GM19455 (cell line): ENCODE measurements around the gene KRT38.
"Not testable (repeated sequence)": the region's sequence is repeated elsewhere in the genome, so short reads cannot be mapped to it uniquely, and the experiment has no call there.

Source experiments
- ATAC-seq: cut with Tn5 transposase; IDR thresholded peaks from one replicate; pipeline ENCODE4 v1.9.1; 2021; ENCODE audit not compliant: unreplicated experiment

KRT38 gene

DNA sequence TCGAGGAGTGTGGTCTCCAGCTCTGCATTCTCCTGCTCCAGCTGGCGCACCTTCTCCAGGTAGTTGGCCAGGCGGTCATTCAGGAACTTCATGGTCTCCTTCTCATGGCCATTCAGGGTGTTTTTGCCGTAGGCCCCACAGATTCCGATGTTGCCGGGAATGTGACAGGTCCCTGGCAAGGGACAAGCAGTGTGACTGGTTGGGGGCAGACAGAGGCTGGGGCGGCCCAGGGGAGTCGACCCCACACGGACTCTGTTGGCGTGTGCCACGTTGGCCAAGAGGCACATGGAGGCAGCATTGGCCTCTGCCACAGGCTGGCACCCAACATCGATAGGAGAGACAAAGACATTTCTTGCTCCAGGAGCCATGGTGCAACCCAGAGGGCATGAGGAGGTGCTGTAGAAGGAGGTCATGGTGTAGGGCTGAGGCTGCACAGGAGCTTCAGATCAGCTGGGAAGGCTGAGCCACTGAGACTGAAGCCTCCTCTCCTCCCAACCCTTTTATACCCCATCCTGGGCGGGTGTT lies 16.6 kb downstream of the KRT38 start, which contains the start of gene KRT37:
Gene KRT37 (minus strand): TSS at position 475 of the 525 bp plus-strand sequence. CDS start 62 bp downstream, at position 413.
- ATAC-seq, result no peak

DNA sequence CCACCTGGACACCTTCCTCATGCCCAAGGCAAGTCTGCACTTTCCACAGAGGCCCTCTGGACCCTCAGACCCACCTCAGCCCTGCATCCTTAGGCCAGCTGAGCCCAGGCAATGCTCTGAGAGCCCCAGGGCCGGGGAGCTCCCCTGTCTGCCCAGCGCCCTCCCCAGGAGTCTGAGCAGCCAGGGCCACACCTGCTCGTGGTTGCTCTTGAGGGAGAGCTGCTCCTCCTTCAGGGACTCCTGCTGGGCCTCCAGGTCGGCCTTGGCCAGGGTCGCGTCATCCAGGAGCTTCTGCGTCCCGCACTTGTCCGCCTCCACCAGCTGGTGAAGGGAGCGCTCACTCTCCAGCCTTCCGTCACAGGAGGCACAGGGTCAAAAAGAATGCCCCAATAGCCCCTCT lies 18.2 kb downstream of the KRT38 start:
- ATAC-seq, result not testable (repeated sequence)

DNA sequence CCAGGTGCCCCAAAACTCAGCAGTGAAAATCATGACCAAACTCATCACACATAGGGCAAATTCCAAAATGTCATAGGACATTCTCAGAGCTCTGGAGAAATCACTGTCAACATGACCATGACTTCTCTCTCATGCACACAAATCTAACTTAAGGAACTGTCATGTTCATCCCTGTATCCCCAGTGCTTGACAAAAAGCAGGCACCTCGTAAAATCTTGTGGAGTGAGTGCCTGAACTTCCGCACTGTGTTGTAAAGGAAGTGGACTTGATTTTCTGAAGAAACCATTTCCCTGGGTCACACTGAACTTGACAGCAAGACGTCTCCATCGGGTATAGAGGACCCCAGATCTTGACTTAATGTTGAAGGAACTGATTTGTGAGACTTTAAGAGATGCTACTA lies 19.2 kb downstream of the KRT38 start:
- ATAC-seq, result no peak

DNA sequence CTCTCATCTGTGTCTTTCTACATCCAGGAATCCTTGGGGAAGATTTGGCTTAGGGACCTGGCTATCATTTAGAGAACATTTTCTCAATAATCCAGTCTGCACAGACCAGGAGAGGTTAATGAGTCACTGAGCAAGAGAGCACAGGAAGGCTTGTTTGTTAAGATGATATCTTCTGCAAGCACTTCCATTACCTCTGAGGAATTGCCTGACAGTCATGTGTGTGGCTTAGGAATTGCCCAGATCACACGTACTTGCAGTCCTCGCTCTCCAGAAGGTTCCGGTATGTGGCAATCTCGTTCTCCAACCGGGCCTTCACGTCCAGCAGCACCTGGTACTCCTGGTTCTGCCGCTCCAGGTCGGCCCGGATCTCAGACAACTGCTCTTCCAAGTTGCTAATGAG lies 19.7 kb downstream of the KRT38 start:
- no peak for ATAC-seq

DNA sequence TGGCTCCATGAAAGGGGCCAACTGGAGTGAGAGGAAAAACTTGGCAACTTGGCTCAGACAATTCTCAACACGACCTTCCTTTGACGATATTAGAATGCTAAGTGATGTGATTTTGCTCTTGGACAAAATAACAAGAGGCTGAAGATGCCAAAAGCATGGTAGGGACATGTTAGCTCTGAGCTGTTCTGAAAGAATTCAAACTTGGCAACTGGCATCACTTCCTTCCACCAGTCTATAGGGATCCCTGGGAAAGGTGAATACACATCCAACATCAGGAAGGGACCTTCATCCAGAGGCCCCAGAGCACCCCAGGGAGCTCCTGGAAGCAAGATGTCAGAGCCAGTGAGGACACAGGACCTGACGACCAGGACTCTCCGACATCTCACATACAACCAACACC lies 20.6 kb downstream of the KRT38 start:
- ATAC-seq, result no peak

DNA sequence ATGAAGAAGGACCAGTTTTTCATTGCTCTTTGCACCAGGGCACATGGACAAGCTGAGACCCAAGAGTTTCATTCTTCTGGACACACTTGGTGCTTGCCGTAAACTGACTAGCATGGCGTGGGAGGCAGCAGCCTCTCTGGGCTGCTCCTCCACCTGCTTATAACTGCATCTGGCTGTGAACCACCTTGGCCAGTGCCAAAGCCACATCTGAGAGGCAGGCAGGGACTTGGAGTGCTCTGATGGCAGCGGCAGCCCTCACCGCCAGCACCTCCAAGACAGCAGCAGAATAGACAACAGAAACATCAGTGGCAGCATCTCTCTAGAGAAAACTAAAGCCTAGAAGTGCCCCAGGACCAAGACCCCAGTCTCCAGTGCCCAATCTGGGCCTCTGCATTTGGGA lies 21.1 kb downstream of the KRT38 start:
- no peak for ATAC-seq

DNA sequence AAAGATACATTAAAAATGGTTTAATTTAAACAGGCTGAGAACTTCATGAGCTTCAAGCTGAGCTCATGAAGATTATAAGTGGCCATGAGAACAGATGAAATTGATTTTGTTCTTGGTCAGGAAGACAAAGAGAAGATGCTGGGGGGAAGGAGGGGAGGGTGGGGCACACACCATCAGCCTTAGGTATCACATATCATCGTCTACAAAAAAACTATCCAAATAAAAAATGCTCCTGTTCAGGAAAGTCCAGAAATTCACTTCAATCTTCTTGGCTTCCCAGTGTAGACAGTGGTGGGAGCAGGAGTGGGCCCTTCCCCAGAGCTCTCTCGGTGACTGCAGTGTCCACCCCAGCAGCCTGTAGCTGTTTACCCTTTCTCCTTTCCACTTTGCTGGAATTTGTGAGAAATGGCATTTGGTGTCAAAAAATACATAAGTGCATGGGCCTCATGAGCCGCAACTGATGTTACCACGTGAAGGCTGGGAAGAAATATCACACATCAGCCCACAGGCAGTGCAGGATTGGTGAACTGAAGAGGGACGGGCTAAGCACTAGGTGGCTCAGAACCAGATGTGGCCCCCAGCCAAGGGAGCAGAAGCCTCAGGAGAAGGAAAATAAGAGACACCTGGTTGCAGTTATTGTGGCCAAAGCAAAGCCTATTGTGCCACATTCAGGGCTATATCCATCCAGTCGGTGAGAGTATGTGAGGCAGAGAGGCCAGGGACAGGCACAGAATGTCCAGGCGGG lies 22.5 kb downstream of the KRT38 start:
- no peak for ATAC-seq

DNA sequence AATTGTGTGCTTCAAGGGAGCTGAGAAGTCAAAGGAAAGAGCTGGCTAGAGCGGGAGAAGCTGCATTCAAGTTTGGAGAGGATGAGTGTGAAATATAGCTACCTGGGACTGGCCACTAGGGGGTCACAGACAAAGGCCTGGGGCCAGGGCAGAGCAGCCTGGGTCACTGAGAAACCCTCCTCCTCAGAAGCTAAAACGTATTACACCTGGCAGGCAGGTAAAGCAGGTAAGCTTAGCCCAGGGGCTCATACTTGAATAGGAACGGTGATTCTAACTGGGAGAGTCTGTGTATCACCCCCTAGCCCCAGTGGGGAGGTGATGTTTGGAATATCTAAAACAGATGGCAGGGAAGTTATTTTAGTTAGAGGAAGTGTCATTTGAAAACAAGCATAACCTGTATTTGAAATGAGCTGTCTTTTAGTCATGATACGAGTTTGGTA lies 23.2 kb downstream of the KRT38 start:
- ATAC-seq, result no peak

DNA sequence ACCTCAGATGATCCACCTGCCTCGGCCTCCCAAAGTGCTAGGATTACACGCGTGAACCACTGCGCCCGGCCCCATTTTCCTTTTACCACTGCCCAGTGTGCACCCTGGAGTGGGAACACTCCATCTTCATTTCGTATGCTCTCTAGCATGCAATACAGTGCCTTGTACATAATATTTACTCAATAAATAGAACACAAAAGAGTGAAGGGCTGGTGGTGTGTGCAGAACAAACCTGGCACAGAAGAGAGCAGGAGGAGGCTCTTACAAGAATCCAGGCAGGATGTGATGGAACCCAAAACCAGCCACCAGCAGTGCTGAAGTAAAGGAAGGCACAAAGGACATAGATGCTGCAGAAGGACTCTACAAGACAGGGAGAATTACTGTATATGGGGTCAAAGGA lies 23.7 kb downstream of the KRT38 start:
- no peak for ATAC-seq

DNA sequence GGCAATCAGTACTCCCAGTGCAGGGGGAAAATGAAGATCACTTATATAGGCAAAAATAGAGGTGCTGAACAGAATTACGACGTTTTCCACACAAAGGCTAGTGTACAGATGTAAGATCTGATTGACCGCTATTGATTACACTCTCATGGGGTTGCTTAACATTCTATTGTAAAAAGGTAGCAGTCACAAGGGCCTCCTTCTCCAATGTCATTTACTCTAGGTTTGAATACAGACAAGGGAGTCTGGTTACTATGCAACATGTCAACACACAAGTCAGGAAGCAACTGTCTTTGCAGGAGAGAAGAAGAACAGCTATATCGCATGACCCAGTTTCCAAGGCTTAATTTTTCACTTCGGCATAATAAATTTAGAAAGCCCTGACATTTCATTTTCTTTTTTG lies 24.3 kb downstream of the KRT38 start:
- no peak for ATAC-seq

DNA sequence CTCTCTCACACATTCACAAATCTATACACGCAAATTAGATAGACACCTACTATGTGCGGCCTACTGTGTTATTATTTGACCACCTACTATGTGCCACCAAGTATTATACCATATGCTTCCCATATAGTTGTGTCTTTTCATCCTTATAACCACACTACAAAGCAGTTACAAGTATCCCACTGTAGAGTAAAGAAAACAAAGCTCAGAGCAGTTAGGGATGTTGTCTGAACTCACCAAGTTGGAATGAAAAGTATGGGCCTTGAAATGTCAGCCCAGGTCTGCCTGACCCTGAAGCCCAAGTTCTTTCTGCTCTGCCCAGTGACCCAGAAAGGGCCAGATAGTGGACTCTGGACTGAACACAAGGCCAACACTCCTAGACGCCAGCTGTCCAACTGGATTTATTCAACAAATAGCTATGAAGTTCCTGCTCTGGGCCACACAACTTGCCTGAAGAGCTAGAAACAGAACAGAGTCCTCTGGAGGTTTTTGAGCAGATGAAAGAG lies 24.9 kb downstream of the KRT38 start:
- no peak for ATAC-seq

DNA sequence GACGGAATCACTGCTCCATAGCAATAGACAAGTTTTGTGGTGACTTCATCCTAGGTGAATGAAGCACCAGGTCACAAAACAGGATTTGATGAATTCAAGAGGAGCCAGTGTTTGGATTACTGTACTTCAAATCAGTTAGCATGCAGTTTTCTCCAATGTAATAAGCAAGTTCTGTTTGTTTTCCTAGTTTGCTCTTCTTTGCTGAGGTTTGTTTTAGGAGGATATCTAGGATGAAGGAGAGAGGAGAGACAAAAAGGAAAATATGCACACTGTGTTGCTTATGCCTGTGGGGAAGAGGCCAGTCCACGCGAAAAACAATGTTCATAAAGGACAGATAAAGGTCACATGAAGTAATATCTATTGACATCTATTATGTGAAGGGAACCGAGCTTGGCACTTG lies 25.4 kb downstream of the KRT38 start:
- ATAC-seq, result no peak

DNA sequence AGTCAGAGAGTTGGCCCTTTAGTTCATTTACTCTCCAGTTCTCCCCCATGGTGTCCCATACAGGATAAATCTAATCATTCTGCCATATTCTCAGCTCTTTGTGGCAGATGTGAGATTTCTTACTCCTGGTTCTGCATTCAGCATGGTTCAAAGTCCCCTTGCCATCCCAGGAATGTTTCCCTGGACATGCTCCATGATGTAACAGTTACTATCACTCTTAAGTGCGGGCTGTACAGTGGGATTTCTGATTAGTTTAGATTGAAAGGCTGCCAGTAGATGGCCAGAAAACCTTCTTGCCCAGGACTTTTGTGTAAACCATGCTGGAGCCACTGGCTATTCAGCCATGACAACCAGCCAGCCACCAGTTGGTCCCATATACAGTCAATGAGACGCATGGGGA lies 26.8 kb downstream of the KRT38 start:
- ATAC-seq, result no peak

DNA sequence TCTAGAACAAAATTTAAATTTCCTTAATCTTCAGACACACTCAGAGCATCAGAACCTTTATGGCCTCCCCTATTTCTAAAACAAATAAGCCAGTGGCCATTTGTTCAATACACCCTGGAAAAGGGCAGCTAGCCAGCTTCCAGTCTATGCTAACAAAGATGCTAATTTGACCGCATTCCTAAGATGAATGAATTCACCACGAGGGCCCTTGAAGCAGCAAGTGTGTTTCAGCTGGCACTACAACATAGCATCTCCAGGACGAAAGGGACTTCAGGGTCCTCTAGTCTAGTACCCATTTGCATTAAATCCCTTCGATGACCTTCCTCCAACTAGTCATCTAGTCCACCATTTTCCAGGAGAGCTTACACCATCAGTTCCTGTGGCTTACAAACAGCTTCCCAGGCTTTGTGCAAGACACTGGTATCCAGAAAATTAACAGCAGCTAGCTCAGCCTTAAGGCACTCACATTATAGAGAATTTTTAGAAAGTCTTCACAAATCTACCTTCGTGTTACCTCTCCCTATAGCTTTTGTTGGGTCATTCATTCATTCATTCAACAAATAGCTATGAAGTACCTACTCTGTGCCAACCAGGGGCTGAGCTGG lies 27.3 kb downstream of the KRT38 start:
- no peak for ATAC-seq

DNA sequence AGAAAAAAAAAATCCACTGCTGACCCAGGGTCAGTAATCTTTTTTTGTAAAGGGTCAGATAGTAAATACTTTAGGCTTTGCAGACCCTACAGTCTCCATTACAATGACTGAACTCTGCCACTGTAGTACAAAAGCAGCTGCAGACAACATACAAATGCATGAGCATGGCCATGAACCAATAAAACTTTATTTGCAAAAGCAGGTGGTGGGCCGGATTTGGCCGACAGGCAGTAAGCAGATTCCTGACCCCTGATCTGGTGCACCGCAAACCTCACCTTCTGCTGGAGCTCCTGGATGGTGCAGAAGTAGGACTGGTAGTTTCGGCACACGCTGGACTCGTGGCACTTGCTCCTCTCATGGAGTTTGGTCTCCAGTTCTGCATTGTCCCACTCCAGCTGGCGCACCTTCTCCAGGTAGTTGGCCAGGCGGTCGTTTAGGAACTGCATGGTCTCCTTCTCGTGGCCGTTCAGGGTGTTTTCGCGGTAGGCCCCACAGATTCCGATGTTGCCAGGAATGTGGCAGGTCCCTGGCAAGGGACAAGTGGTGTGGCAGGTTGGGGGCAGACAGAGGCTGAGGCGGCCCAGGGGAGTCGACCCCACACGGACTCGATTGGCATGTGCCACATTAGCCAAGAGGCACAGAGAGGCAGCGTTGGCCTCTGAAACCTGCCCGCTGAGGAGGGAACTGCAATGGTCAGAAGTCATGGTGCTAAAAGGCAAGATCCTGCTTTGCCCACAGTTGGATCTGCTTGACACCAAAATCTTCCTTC lies 29.5 kb downstream of the KRT38 start:
- ATAC-seq, result no peak

DNA sequence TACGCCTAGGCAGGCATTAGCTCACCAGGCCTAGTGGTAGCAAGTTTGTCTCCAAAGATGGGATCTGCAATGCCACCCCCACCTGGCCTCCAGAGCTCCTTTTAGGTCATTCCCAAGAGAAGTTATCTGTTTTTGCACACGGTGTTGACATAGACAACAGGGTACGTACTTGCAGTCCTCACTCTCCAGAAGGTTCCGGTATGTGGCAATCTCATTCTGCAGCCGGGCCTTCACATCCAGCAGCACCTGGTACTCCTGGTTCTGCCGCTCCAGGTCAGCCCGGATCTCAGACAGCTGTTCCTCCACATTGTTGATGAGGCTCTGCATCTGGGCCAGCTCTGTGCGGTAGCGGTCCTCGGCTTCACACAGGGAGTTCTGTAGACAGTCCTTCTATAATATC lies 33.6 kb downstream of the KRT38 start:
- no peak for ATAC-seq

DNA sequence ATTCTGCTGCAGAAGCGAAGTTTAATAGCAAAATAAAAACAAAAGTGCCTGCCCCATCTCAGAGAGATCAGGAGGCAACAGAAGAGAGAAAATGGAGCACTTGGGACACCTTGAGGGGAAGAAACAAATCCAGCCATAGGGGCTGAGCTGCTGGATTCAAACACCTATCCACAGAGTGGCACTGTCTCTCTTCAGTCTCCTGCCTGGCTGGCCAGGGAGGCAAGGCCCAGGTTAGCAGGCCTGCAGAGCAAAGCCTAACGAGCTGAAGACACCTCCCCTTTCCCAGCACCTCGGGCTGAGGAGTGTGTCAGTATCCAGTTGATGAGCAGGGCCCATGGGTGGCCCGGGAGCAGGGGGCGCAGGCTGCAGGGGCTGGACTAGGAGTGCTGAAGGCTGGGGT lies 34.6 kb downstream of the KRT38 start:
- no peak for ATAC-seq

DNA sequence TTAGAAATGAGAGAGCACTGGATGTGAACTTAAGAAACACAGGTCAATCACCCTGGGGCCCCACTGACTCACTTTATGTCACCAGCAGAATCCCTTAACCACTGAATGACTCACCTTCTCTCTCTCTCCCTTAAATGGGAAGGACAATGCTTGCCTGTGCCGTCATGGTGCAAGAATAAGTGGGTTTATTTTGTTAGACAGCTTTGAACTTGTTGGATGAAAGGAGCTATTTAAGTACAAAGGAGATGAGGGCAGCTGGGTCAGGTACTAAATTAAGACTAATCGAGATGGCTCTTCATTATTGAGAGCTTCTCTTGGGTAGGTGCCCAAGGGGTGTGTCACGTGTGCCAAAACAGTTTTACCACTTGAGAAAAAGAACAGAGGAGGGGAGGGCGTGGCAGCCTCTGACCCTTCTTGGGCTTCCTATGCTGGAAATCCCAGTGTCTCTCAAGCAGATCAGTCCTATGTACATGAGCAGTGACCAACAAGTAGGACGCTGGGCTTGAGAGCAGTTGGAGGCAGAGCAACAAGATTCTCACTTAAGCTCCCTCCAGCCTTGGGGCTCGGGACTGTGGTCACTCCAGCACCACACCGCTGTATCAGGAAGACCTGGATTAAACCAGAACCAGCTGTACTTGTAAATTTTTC lies 36.6 kb downstream of the KRT38 start:
- no peak for ATAC-seq

DNA sequence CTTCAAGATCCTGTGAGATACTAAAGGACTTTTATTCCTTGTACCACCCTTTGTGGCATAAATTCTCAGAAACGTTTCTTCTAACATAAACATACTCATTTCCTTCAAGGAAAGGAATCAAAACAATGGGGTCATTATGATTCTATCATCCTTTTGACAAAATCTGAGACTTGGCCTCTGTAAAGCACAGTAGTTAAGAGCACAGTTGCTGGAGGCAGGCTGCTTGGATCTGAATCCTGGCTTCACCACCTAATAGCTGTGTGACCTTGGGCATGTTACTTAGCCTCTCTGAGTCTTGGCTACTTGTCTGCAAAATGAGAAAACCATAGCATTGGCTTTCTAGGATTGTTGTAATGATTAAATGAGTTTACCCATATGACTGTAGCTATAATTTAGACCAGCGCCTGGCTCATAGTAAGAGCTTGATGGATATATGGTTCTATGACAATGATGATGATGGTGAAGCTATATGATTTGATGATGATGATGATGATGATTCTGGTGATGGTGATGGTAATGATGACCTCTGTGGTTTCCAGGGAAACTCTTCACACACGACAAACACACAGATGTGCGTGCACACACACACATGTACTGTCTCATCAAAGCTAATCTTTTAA lies 37.3 kb downstream of the KRT38 start:
- no peak for ATAC-seq

DNA sequence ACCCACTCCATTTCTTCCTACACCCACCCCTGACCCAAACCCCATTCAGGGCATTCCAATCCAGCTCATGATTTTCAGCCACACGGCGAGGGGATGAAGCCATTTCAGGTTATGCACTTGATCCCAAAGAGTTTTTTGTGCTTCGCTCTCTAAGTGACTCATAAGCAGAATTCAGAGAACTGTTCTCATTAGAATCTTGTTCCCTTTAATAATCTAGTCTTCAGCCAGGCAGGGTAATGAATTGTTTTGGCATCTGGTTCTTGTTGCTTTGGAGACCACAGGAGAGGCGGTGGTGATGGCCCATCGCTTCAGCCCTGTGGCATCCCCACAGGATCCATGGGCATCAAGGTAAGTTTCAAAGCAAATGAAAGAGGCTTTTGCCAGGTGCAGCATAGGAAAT lies 38.6 kb downstream of the KRT38 start:
- no peak for ATAC-seq
